VCaP (cell line): Measurements from ENCODE around the gene PPM1H.

ENCODE experiments used
- H3K27ac ChIP-seq: fragments of 450-650 bp; 2 replicates; pipeline ENCODE4 v1.5.1; 2017
- CTCF ChIP-seq: fragments of 450-650 bp; conservative IDR thresholded peaks from 2 replicates; pipeline ENCODE4 v1.5.1; 2017; ENCODE audit warnings: mild to moderate bottlenecking, moderate library complexity

PPM1H gene

GRCh38 chr12:62717643-62718042 is 217.3 kb downstream of the PPM1H start:
- no peak for TF ChIP-seq CTCF
- H3K27ac ChIP-seq: no peak overlapping the region

GRCh38 chr12:62716866-62717525 is 218.0 kb downstream of the PPM1H start:
- no peak overlapping the region for H3K27ac ChIP-seq
- no peak for TF ChIP-seq CTCF

GRCh38 chr12:62716037-62716436 is 218.9 kb downstream of the PPM1H start:
- no peak for TF ChIP-seq CTCF
- no peak overlapping the region for H3K27ac ChIP-seq

GRCh38 chr12:62714774-62715721 is 219.9 kb downstream of the PPM1H start:
- no peak for TF ChIP-seq CTCF
- H3K27ac ChIP-seq: peak overlapping the region; percentile 14; the same call in 1 of the 2 replicates

- H3K27ac ChIP-seq: peak overlapping the region; percentile 14; the same call in 1 of the 2 replicates
- TF ChIP-seq CTCF: no peak
These were observed 220.7 kb downstream of the PPM1H start for GRCh38 chr12:62714181-62714773.

GRCh38 chr12:62713723-62714122 is 221.2 kb downstream of the PPM1H start:
- no peak overlapping the region for H3K27ac ChIP-seq
- TF ChIP-seq CTCF: no peak
